HL-60/S4 treated with retinoic acid at 250 ng/mL for 4 days and 3 days (cell line): ENCODE data around the gene SFSWAP.

Source experiments
- in situ Hi-C: fragments of 300-500 bp; cut with MboI; formaldehyde crosslinking; loops from 2 replicates; pipeline ENCODE4 v1.7.0; 2022; ENCODE audit warnings: low sequenced_read_pairs

The SFSWAP gene

GRCh38 chr12:131784909-131785762, 74.2 kb downstream of the SFSWAP start:
- in situ Hi-C loops, result no loop called here

DNA sequence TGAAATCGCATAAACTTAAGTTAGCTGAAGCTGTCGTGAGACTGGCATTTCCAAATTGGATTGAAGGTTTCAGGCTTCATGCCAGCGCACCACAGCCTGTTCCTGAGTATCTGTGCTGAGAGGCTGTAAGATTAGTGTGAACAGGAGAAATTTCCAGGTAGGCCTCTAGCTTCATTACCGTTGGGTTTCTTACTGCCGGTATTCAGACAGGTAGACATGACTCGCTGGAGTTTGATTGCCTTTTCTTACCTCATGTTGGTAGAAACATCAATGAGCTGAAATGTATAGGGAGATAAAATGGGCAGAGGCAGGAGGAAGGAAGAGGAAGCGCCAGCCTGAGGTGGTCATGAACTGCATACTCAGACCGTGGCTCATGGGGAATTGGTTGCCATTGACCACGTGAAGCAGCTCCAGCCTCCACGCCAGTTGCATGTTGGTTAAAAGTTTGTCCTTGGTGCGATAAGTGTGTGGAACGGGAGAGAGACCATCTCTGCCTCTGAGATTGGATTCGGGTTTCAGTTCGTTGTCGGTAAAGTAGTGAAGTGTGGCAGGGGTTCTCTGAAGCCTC, 75.0 kb downstream of the SFSWAP start:
- in situ Hi-C loops, result no loop called here

DNA sequence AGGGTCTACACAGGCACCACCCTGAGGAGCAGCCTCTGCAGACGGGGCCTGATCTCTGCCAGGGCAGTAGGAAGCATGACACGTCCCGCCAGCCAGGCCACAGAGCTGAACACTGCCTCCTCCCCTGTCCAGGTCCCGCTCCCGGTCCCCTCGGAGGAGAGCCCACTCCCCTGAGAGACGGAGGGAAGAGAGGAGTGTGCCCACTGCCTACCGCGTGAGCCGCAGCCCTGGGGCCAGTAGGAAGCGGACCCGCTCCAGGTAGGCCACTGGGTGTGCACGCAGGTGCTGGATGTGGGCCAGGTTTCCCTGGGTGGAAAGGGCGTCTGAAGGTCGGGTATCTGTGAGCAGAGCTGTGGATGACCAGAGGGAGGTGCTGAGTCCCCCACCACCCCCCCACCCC, 75.4 kb downstream of the SFSWAP start:
- in situ Hi-C loops, result no loop called here

- in situ Hi-C loops, result no loop called here
Observed at GRCh38 chr12:131787143-131787660, 76.3 kb downstream of the SFSWAP start.

DNA sequence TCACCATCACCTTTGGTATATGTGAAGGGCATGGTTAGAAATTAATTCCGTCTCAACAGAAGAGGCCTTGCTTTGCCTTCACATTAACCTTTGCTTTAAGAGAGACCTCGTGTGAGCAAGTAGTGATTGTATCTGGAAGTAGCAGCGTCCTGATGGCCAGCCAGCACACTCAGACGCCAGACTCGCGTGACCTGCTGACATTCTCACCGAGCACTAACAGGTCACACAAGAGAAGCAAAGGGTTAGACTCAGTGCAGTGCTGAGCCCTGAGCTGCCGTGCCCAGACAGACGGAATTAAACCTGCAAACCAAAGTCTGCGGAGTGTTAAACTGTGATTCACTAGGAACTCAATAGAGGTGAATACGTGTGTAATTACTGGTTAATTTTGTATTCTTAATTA, 77.2 kb downstream of the SFSWAP start:
- in situ Hi-C loops, result no loop called here

GRCh38 chr12:131789638-131790037, 78.7 kb downstream of the SFSWAP start:
- in situ Hi-C loops, result no loop called here

DNA sequence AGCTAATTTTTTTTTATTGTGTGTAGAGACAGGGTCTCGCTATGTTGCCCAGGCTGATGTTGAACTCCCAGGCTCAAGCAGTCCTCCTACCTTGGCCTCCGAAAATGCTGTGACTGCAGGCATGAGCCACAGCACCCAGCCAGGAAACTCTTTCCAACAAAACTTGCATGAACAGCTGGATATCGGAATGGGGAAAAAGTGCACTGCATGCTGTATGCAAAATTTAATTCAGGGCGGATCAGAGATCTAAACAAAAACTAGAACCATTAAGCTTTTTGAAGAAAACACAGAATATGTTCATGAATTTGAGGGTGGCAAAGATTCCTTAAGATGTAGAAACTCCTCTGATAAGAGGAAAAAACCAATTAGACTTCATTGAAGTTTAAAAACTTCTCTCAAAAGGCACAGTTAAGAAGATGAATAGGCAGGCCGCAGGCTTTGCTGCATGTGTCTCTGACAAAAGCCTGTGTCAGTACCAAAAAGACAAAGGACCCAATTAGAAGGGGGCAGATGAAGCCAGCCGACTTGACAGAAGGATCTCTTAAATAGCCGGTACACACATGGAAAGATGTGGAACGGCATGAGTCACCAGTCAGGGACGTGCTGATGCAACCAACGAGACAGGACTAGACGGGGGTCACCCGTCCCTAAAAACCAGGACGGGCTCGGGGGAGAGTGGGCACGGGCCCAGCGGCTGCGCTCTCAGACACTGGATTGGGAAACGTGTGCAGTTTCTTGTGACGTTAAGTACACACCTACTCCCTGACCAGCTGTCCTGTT, 82.5 kb downstream of the SFSWAP start:
- in situ Hi-C loops, result no loop called here

- in situ Hi-C loops, result no loop called here
Observed at GRCh38 chr12:131794061-131794460, 83.2 kb downstream of the SFSWAP start.

DNA sequence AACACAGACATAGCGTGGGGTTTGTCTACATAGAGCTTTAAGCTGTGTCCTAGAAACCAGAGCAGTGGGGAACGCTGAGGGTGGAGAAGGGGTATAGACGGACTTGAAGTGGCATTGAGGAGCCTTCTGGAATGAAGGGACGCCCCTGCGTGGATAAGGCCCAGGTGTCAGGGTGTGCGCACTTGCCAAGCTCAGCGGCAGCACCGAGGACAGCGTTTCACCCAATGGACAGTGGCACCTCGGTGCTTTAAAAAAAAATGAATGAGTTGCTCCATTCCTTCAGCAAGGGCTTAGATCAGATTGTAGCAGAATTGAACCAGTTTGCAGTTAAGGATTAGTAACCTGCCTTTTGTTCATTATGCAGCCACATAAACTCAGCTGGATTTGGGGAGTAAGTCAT, 83.7 kb downstream of the SFSWAP start:
- in situ Hi-C loops, result no loop called here

- in situ Hi-C loops, result no loop called here
Observed at GRCh38 chr12:131795064-131795463, 84.2 kb downstream of the SFSWAP start.

- in situ Hi-C loops, result no loop called here
Observed at GRCh38 chr12:131795690-131796410, 85.0 kb downstream of the SFSWAP start.

DNA sequence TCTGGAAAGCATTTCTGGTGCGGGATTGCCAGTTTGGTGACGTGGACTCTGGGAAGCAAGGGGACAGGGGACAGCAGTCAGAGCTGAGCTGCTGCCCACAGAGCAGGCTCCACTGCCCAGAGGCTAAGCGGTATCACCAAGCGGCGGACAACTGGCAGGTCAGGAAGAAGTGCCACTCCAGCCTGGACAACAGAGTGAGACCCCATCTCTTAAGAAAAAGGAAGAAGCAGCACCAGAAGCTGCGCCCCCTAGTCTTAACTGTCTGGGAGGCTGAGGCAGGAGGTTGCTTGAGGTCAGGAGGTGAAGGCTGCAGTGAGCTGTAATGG, 85.5 kb downstream of the SFSWAP start:
- in situ Hi-C loops, result no loop called here

- in situ Hi-C loops, result no loop called here
Observed at GRCh38 chr12:131796754-131797587, 86.1 kb downstream of the SFSWAP start.

- in situ Hi-C loops, result no loop called here
Observed at GRCh38 chr12:131797588-131797934, 86.7 kb downstream of the SFSWAP start.

GRCh38 chr12:131799195-131799594, 88.3 kb downstream of the SFSWAP start:
- in situ Hi-C loops, result no loop called here

GRCh38 chr12:131799828-131800593, 89.1 kb downstream of the SFSWAP start:
- in situ Hi-C loops, result no loop called here

GRCh38 chr12:131800594-131801135, 89.8 kb downstream of the SFSWAP start:
- in situ Hi-C loops, result no loop called here

- in situ Hi-C loops, result no loop called here
Observed at GRCh38 chr12:131801254-131801866, 90.5 kb downstream of the SFSWAP start.
